Retinal pigment epithelial cell (primary cell): Measurements from ENCODE around the gene MSI2.

ENCODE experiments used
- DNase-seq: peaks from one replicate; pipeline ENCODE4 v3.0.0-alpha.2; 2010; ENCODE audit warnings: low read depth
- H3K4me3 ChIP-seq: 2 replicates; pipeline ENCODE4 v1.5.1; 2011; ENCODE audit warnings: mild to moderate bottlenecking, low read length, control low read depth, moderate library complexity
- CTCF ChIP-seq: conservative IDR thresholded peaks from 2 replicates; pipeline ENCODE4 v1.5.1; 2011; ENCODE audit warnings: low read depth, low read length, control low read depth, inconsistent platforms

The MSI2 gene

GRCh38 chr17:57424777-57425188, 168.5 kb downstream of the MSI2 start:
- DNase-seq: no peak
- no peak overlapping the region for H3K4me3 ChIP-seq
- no peak for TF ChIP-seq CTCF

DNA sequence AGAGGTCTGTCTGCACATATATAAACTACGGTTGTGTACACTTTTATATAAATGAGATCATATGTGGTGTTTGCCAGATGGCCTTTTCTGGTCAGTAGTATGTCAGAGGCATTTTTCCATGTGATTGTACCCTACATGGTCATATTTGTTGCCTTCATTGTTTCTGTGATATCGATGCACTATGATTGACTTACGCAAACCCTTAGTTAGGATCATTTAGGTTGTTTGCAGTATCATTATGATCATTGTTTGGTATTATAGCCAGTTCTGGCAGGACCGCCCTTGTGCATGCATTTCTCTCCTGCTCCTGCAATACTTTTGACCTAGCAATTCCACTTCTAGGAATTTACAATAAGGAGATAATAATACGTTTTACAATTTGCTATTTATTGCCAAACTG, 169.1 kb downstream of the MSI2 start:
- H3K4me3 ChIP-seq: no peak overlapping the region
- DNase-seq: no peak
- TF ChIP-seq CTCF: no peak

DNA sequence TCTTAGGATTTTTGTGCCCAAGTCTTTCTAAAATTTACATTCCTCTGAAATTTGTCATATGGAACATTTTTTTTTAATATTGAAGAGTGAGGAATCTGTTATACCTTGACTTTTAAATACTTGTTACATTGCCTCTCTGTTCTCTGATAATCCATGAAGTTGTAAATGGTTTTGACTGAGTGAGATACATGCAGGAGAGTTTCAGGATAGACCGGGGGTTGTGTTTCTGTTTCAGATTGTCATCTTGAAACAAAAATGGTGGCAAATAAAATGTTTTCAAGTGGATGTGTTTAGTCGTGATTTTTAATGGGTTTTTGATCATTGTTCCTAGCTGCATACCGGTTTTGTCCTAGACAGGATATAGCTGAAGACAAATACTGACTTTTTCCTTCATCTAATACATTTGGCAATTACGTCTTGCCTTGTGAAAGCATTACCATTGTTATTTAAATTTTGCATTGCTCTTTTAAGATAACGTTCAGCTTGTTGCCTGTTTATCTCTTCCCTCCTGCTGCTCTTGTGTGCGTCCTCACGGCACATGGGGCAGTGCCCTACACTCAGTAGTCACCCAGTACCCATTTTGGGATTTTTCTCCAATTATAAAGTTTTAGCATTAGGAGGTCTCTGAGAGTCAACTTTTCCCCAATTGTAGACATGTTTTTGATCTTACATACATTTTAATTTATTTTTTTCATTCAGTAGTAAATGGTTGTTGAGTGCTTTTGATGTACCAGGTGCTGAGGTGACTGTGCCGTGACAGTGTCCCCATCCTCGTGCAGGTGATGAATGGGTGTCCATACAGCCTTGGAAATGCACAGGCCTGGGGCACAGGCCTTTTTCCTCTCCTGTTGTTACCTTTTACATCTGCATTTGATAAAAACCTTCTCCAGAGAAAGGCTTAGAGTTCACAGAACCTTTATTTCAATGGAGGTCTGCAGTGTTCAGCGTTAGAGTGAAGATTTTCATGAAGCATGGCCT, 169.9 kb downstream of the MSI2 start:
- no peak for DNase-seq
- H3K4me3 ChIP-seq: no peak overlapping the region
- TF ChIP-seq CTCF: no peak

DNA sequence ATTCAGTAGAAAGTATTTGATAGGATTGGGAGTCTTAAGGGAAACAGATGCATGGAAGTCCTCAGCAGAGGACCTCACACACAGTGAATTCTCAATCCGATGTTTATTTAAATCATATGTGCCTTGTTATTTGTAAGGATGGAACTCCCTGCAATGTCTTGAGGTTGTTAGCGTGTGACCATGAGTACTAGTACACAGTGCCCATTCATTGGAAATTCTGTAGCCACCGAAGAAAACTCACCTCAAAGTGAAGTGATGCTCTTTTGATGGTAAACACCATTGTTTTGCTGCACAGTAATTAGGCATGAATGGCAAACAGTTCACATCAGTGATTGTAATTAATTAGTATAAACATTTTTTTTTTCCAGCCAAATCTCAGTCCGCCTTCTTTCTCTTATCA, 173.6 kb downstream of the MSI2 start:
- no peak for DNase-seq
- TF ChIP-seq CTCF: no peak
- H3K4me3 ChIP-seq: no peak overlapping the region

DNA sequence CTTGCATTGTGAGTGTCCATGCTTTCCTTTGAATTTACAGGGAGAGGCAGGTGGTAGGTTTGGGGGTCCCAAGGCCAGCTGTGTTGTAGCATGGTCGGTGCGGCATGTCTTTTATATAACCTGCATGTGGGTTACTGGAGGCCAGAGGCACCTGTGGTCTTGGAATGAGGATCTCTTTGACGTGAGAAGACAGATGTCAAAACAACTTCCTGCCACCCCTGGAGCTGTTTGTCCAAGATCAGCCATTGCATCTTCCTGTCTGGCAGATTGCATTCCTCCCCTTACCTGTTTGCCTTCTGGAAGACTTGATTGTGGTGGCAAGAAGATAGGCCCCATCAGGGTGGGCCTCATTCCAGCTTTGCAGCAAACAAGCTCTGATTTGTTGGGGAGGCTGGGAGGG, 175.1 kb downstream of the MSI2 start:
- no peak for TF ChIP-seq CTCF
- no peak for DNase-seq
- H3K4me3 ChIP-seq: no peak overlapping the region

DNA sequence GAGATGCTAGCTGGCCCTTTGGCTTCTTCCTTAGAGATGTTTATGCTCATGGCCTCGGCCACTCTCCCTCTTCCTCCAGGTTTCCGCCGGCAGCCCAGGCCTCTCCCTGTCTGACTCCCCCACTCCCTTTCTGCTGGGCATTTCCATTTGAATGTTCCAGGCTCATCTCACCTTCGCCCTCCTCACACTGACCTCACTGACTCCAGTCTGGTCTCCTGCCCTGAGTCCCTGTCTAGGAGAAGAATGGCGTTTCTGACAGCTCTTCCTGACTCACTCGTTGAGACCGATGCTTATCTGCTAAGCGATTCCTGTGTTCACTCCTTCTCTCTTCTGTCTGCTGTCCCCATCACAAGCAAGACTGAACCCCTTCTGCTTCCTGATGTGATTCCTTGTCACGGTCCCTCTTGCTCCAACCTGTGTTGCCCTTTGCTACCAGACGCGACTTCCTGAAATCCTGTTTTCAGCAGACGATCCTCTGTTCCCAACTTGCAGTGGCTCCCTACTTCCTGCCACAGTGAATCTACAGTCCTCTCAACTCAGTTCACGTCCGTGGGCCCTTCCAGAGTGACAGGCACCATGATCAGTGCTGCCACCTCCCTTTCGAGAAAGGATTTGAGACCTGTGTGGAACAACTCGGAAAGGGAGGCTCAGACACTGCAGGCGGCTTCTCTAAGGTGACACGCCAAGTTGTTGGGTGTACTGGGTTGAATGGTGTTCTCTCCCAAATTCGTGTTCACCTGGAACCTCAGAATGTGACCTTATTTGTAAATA, 176.4 kb downstream of the MSI2 start:
- no peak overlapping the region for H3K4me3 ChIP-seq
- TF ChIP-seq CTCF: no peak
- no peak for DNase-seq
